LNCAP (cell line): Measurements from ENCODE around the gene SMG5.

Experiments used
- CTCF ChIP-seq: fragments of 450-650 bp; IDR thresholded peaks from 2 replicates; pipeline ENCODE4 v1.5.1; 2017; ENCODE audit warnings: mild to moderate bottlenecking

Gene SMG5

DNA sequence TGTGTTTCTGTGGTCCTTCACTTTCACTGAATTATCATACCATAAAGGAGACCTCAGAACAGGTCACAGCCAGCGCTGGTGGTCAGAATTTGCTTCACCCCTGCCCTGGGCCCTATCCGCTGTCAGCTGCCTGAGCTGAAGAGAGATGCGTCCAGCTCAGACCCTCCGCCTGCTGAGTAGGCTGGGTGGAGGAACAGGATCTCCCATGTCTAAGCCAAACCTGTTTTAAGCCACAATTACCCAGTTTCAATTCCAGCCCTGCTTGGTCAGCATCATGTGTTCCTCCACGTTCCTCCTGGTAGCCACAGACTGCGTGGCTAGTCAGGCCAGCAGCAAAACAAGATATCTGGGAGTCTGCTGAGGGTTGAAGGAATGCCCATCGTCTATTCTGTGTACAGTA is 54.1 kb downstream of the SMG5 start:
- no peak for TF ChIP-seq CTCF

- no peak for TF ChIP-seq CTCF
These were observed 55.8 kb downstream of the SMG5 start for GRCh38 chr1:156226782-156227181.

DNA sequence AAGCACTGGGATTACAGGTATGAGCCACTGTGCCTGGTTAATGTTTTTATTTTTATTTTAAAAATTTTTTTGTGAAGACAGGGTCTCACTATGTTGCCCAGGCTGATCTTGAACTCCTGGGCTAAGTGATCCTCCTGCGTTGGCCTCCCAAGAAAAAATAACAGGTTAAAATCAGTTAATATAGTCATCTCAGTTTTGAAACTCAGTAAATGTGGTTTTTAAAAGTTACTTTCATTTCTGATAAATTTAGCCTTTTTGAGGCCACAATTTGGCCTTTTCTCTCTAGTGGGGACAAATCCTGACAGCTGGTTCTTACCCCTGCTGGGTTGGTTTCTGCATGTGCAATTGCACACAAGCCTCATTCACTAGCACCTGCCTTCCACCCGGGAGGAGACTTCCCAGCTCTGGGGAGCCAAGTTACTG is 56.5 kb downstream of the SMG5 start:
- no peak for TF ChIP-seq CTCF

DNA sequence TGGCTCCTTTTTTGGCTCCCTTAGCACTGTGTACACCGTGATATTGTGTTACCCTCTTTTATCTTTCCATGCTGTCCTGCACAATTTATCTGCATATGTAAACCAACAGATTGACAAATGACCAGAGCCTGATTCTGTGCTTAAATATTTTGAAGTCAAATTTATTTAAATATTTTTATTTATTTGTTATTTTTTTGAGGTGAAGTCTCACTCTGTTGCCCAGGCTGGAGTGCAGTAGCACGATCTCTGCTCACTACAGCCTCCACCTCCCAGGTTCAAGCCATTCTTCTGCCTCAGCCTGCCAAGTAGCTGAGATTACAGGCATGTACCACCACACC is 57.0 kb downstream of the SMG5 start:
- no peak for TF ChIP-seq CTCF

- no peak for TF ChIP-seq CTCF
These were observed 60.5 kb downstream of the SMG5 start for GRCh38 chr1:156221986-156222692.

GRCh38 chr1:156220226-156220625 is 62.4 kb downstream of the SMG5 start:
- no peak for TF ChIP-seq CTCF

GRCh38 chr1:156217871-156218270 is 64.8 kb downstream of the SMG5 start:
- TF ChIP-seq CTCF: no peak
